Activated T-helper 9 cell treated with anti-CD3 and anti-CD28 coated beads, Interleukin-2, amount 50 U/mL, for 16 hours (primary cell): ENCODE data around the gene P2RX7.
"Not testable (repeated sequence)": the region's sequence is repeated elsewhere in the genome, so short reads cannot be mapped to it uniquely, and the experiment has no call there.

ENCODE experiments used
- DNase-seq: peaks from one replicate; pipeline ENCODE4 v3.0.0-alpha.2; 2020; ENCODE audit warnings: low read depth

P2RX7 gene

DNA sequence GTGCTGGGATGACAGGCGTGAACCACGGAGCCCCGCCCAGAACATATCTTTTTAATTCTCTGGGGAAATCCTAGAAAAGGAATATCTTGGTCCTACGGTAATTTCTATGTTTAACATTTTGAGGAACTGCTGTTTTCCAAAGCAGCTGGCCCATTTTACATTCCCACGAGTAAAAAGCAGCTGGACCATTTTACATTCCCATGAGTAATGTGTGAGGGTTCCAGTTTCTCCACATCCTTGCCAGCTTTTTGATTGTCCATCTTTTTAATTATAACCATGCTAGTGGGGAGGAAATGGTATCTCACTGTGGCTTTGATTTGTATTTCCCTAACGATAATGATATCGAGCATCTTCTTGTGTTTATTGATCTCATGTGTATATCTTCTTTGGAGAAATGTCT lies 72.8 kb downstream of the P2RX7 start:
- DNase-seq = no peak

- DNase-seq = not testable (repeated sequence)
Measured at GRCh38 chr12:121208571-121208970, 75.9 kb downstream of the P2RX7 start.

- no peak for DNase-seq
Measured at GRCh38 chr12:121209221-121209620, 76.5 kb downstream of the P2RX7 start.

DNA sequence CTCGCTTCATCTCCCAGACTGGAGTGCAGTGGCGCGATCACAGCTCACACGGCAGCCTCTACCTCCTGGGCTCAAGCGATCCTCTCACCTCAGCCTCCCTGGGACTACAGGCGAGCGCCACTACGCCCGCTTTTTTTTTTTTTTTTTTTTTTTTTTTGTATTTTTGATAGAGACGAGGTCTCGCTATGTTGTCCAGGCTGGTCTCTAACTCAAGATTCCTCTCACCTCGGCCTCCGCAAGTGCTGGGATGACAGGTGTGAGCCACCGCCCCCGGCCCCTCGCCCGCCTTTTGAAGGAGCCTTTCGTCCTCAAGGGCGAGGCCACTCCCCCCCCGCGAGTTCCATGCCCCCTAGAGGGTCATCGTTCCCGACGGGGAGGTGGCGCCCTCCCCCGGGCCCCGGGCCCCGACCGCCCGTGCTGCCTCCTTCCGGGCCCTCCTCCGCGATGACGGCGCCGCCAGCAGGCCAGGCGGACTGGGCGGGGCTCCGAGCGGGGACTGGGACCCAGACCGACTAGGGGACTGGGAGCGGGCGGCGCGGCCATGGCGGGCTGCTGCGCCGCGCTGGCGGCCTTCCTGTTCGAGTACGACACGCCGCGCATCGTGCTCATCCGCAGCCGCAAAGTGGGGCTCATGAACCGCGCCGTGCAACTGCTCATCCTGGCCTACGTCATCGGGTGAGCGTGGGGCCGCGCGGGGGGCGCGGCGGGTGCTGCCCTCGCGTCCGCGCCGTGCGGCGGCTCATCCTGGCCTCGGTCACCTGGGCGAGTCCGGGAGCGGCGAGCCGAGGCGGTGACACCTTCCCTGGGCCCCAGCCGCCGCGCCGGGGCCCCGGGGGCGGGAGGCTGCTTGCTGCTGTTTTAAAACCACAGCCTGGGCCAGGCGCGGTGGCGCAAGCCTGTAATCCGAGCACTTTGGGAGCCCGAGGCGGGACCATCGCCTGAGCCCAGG lies 77.2 kb downstream of the P2RX7 start, which contains the start of gene P2RX4:
Gene P2RX4 (plus strand): TSS at position 506 of the 949 bp plus-strand sequence. CDS start 36 bp downstream, at position 542.
- DNase-seq = peak; percentile 79

- DNase-seq = no peak
Measured at GRCh38 chr12:121212875-121213274, 80.2 kb downstream of the P2RX7 start.

GRCh38 chr12:121214166-121214777 lies 81.6 kb downstream of the P2RX7 start:
- DNase-seq = peak; percentile 28

GRCh38 chr12:121214855-121215745 lies 82.4 kb downstream of the P2RX7 start:
- DNase-seq = no peak

GRCh38 chr12:121216102-121216501 lies 83.4 kb downstream of the P2RX7 start:
- DNase-seq = no peak

DNA sequence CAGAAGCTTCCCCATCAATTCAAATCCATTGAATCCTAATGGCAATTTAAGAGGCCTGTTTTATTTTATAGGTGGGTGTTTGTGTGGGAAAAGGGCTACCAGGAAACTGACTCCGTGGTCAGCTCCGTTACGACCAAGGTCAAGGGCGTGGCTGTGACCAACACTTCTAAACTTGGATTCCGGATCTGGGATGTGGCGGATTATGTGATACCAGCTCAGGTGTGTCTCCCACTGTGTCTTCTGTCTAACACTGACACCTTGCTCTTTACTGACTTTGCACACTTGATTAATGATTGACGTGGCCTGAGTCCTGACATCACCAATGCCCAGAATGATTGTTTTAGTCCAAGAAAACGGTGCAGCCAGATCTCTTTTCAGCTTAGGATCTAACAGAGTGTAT lies 84.4 kb downstream of the P2RX7 start:
- no peak for DNase-seq

DNA sequence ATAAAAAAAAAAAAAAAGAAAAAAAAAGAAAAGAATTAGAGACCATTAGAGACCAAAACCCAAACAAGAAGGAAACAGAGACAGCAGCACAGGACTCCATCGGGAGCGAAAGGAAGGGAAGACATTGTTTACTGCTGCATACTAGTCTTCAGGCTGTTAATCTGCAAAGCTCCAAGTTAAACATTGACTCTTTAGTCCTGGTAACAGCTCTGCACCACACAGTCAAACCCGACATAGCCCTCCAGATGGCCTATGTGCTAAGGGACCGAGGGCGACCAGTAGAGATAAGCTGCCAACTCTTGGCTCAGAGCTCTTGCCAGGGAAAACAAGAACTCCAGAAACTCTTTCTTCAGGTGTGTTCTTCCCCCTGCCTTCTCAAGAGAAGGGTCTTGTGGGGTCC lies 85.1 kb downstream of the P2RX7 start:
- no peak for DNase-seq

DNA sequence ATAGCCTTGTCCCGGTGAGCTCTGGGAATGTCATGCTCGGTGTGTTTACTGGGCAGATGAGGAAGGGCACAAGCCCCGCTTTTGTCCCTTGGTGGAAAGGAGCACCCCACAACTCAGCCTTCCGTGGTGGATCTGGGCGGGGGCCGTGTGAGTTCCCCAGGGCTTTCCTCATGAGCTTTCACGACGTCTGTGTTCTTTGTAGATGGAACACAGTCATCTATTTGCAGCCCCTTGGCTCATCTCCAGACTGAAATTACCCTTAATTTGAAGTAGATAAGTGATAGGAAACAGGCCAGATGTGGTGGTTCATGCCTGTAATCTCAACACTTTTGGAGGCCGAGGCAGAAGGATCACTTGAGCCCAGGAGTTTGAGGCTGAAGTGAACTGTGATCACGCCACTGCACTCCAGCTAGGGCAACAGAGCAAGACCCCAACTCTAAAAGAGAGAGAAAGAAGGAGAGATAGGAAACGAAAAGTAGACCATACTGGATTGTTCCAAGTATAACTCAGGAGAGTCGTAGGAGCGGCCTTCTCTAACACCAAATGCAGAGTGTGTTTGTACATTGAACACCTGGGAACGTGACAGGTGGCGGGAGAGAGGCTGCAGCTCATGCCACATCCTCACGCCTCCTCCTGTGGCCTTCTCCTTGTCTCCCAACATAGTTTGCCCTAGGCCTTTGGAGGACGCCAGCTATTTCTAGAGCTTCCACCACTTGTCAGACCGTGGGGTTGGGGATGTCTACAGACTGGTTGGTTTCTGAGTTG lies 86.1 kb downstream of the P2RX7 start:
- DNase-seq = no peak

GRCh38 chr12:121219353-121219986 lies 86.8 kb downstream of the P2RX7 start:
- no peak for DNase-seq

DNA sequence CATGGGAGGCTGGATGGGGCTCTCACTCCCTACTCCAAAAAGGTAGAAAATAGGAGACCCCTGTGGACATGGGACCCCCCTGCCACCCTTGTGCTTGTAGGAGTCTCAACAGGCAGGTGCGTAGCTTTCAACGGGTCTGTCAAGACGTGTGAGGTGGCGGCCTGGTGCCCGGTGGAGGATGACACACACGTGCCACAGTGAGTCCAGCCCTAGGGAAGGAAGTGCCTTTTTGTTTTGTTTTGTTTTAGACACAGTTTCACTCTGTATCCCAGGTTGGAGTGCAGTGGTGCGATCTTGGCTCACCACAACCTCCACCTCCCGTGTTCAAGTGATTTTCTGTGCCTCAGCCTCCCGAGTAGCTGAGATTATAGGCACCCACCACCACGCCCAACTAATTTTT lies 90.2 kb downstream of the P2RX7 start:
- DNase-seq = no peak

DNA sequence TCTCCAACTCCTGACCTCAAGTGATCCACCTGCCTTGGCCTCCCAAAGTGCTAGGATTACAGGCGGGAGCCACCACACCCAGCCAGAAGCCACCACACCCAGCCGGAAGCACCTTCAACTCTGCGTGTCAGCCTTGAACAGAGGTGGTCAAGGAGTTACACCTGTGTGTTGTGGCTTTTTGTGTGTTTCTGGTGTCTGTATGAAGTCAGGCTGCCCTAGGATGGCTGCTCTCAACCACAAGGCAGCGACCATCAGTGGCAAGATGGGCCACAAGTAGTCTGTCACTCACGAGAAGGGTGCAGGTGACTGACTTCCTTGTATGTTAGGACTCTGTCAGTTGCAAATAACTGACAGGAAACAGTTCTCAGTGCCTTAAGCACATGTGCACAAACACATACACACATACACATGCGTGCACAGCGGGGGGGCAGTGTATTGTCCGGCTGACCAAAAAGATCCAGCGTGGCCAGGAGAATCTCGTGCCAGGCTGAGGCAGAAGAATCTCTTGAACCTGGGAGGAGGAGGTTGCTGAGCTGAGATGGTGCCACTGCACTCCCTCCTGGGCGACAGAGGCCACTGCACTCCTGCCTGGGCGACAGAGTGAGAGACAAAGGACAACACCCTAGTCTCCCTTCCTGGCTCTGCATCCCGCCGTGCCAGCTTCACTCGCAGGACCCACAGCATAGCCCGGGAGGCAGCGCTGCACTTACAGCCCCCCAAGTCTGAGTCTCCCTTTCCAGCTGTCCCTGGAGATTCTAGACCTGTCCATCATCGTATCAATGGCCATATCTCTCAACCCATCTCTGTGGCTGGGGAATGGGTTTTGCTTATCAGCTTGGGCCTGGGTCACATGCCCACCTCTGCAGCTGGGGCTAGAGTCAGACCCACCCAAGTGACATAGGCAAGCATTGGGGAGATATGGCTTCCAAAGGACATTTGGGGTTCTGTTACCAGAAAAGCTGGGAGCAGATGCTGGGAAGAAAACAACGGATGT lies 90.9 kb downstream of the P2RX7 start:
- DNase-seq = no peak

DNA sequence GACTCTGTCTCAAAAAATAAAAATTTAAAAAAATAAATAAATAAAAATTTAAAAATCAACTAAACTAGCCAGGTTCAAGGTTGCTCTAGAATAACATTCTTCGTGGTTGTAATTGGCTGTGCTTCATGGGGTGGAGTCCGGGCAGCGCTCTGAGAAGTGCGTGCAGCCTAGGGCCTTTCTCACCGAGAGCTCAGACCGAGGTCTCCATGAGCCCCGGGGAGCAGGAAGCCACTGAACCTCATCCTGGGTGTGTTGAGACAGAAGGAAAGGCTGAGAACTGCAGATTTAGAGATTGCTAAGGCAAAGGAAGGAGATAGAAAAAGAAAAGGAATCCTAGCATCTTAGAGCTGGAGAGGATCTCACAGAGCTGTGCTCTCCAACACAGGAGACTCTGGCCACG lies 91.9 kb downstream of the P2RX7 start:
- no peak for DNase-seq

GRCh38 chr12:121226399-121226798 lies 93.7 kb downstream of the P2RX7 start:
- no peak for DNase-seq

DNA sequence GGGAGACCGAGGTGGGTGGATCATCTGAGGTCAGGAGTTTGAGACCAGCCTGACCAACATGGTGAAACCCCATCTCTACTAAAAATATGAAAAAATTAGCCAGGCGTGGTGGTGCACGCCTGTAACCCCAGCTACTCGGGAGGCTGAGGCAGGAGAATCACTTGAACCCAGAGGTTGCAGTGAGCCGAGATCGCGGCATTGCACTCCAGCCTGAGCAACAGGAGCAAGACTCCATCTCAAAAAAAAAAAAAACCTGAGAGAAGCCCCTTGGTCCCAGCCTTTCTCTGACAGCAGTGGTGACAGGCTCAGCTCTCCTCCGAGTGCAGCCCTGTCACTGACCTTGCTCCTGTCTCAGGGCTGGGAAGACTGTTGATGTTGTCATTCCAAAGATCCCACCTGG lies 94.2 kb downstream of the P2RX7 start:
- DNase-seq = not testable (repeated sequence)

DNA sequence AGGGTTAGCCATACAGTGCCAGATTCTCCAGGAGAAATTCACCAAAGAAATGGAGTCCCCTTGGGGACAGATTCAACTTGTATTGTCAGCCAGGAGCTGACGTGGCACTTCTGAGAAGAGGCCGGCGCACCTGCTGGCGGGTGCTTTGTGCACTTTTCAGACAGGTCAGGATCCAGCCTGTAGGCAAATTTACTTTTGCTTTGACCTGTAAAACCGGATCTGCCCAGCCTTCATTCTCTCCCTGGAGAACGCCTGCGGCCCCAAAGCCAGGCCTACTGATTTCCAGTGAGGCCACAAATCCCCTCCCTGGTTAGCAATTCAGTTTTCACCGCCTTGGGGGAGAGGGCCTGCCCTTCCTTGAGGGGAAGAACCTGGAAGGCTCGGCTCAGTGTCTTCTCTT lies 94.6 kb downstream of the P2RX7 start:
- DNase-seq = no peak

- no peak for DNase-seq
Measured at GRCh38 chr12:121228919-121229665, 96.4 kb downstream of the P2RX7 start.
